Transverse colon (tissue), 3 donors: Measurements from ENCODE around the gene SMIM27.
"Not testable (repeated sequence)": the region's sequence is repeated elsewhere in the genome, so short reads cannot be mapped to it uniquely, and the experiment has no call there.

Source experiments
- POLR2A ChIP-seq: fragments of 450-650 bp; IDR thresholded peaks from one replicate; pipeline ENCODE4 v1.6.1; 2016; ENCODE audit warnings: antibody characterized with exemption, mild to moderate bottlenecking, moderate library complexity
- TF ChIP-seq, protein P1 (sequence below), 5 experiments: fragments of 200-600 bp in 3 of 5; fragments of 450-650 bp in 2 of 5; sonication (generic) in 3 of 5; IDR thresholded peaks; 1 replicate in 2 of 5; 2 replicates in 3 of 5; pipeline ENCODE4 v1.5.1; 2016 to 2017; ENCODE audit warnings: antibody characterized with exemption in 5 of 5, inconsistent platforms in 3 of 5, mild to moderate bottlenecking in 2 of 5, moderate library complexity in 1 of 5

GRCh38 chr9:32524558-32524891, 27.6 kb upstream of the SMIM27 start:
- TF ChIP-seq POLR2A: not testable (repeated sequence)
- TF ChIP-seq, protein P1, sequence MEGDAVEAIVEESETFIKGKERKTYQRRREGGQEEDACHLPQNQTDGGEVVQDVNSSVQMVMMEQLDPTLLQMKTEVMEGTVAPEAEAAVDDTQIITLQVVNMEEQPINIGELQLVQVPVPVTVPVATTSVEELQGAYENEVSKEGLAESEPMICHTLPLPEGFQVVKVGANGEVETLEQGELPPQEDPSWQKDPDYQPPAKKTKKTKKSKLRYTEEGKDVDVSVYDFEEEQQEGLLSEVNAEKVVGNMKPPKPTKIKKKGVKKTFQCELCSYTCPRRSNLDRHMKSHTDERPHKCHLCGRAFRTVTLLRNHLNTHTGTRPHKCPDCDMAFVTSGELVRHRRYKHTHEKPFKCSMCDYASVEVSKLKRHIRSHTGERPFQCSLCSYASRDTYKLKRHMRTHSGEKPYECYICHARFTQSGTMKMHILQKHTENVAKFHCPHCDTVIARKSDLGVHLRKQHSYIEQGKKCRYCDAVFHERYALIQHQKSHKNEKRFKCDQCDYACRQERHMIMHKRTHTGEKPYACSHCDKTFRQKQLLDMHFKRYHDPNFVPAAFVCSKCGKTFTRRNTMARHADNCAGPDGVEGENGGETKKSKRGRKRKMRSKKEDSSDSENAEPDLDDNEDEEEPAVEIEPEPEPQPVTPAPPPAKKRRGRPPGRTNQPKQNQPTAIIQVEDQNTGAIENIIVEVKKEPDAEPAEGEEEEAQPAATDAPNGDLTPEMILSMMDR (IDR thresholded peaks at IDR 0.05): not testable (repeated sequence)
